Neural progenitor cell (in vitro differentiated cells): ENCODE measurements around the gene CACNG5.

Source experiments
- CTCF ChIP-seq: fragments of 200-600 bp; sonication (generic); IDR thresholded peaks from 2 replicates; pipeline ENCODE4 v1.5.1; 2017; ENCODE audit warnings: antibody characterized with exemption, mild to moderate bottlenecking
- EZH2 ChIP-seq: fragments of 200-600 bp; sonication (generic); IDR thresholded peaks from 2 replicates; pipeline ENCODE4 v1.6.1; 2017; ENCODE audit warnings: antibody characterized with exemption, mild to moderate bottlenecking, moderate library complexity
- EZH2phosphoT487 ChIP-seq: fragments of 200-600 bp; sonication (generic); IDR thresholded peaks from 2 replicates; pipeline ENCODE4 v1.6.1; 2017; ENCODE audit warnings: antibody characterized with exemption

GRCh38 chr17:66826856-66827255, 8.1 kb upstream of the CACNG5 start:
- TF ChIP-seq CTCF, result no peak
- TF ChIP-seq EZH2, result no peak
- no peak for TF ChIP-seq EZH2phosphoT487
